ENCODE measurements around the gene GALNT1. TPM values are rescaled to one million over a fixed set of nuclear protein-coding genes. Genes with fewer than 3 reads are reported as not detected.
A peak's percentile ranks its signal among the peaks of the same experiment; 100 is the strongest.

GALNT1 gene
- total and polyA plus RNA-seq, 8 donors = 11.2 to 83.9 (median 13.8) TPM

- no peaks in the 10 kb centered on the region for H3K36me3 ChIP-seq
- H3K4me3 ChIP-seq = no peak overlapping the region
- intact Hi-C loops (cut with DNase I; ENCODE audit: low total_unique reads) = loop anchor here (10.0 kb wide), 1 partner anchor 74 kb away; no protein-coding TSS in a partner anchor
- DNase-seq = no peak
- H3K27ac ChIP-seq = no peak overlapping the region
- H3K27me3 ChIP-seq = no peaks in the 10 kb centered on the region
- TF ChIP-seq POLR2A (IDR thresholded peaks at IDR 0.05) (no peak), EP300 (IDR thresholded peaks at IDR 0.05) (no peak), POLR2AphosphoS5 (IDR thresholded peaks at IDR 0.05) (no peak)
- TF ChIP-seq, protein P1, sequence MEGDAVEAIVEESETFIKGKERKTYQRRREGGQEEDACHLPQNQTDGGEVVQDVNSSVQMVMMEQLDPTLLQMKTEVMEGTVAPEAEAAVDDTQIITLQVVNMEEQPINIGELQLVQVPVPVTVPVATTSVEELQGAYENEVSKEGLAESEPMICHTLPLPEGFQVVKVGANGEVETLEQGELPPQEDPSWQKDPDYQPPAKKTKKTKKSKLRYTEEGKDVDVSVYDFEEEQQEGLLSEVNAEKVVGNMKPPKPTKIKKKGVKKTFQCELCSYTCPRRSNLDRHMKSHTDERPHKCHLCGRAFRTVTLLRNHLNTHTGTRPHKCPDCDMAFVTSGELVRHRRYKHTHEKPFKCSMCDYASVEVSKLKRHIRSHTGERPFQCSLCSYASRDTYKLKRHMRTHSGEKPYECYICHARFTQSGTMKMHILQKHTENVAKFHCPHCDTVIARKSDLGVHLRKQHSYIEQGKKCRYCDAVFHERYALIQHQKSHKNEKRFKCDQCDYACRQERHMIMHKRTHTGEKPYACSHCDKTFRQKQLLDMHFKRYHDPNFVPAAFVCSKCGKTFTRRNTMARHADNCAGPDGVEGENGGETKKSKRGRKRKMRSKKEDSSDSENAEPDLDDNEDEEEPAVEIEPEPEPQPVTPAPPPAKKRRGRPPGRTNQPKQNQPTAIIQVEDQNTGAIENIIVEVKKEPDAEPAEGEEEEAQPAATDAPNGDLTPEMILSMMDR (IDR thresholded peaks at IDR 0.05) = no peak
- H3K4me1 ChIP-seq = peaks cover 17 to 31% (median 23%) of the 10 kb centered on the region in 4 donors
- WGBS, 5 donors = 80 to 91% (median 85%) methylated on average over 4 of the region's 4 CpGs
- peaks cover 0 to 4% (median 0%) of the 10 kb centered on the region in 4 donors for H3K9me3 ChIP-seq
These were observed 2.6 kb upstream of the GALNT1 start for GRCh38 chr18:35578936-35579335.

DNA sequence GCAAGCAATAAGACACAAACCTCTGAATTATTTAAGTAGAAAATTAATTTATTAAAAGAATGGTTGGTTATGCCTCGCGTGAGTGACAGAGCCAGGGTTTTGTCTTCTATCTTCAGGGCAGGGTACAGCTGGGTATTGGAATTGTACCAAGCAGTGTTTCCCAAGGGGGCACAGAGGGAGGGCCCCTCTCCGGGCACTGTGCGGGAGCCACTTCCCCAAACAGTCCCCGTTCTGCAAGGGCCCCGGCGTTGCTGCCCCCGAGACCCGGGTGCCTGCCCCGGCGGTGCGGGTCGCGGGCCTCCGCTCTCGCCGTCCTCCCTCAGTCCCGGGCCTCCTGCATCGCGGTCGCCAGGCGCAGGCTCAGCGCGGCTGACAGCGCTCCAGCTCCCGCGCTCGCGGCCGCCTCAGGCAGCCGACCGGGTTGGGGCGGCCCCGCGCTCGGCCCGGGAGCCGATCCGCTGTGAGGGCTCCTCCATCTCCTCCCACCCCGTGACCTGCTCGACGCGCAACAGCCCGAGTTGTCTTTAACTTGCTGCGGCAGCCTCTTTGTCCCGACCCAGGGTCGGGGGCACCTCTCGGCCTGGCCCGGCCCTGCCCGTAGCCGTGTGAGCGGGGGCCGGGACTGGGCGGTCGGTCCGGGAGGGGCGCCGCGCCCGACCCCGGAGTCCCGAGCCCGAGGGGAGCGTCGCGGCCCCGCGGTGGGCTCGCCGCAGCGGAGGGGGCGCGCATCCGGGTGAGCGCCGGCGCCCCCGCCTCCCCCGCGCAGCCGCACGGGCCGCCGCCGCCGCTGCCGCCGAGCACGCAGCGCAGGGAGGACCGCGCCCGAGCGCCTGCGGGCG is 620 bp upstream of the GALNT1 start:
- intact Hi-C loops (cut with DNase I; ENCODE audit: low total_unique reads) = no loop called here
- H3K36me3 ChIP-seq = no peaks in the 10 kb centered on the region
- peak overlapping the region; percentile 59 to 85 (median 74) for H3K4me3 ChIP-seq
- peak overlapping the region; percentile 87 to 97 (median 93) for H3K27ac ChIP-seq
- TF ChIP-seq POLR2AphosphoS5 (IDR thresholded peaks at IDR 0.05) = peak in 1 of 3 donors; percentile 10
- no peak for TF ChIP-seq EP300 (IDR thresholded peaks at IDR 0.05)
- 0% methylated on average over 3 to 95 of the region's 96 CpGs for WGBS, 5 donors
- peaks cover 0 to 4% (median 0%) of the 10 kb centered on the region in 4 donors for H3K9me3 ChIP-seq
- peaks cover 17 to 33% (median 26%) of the 10 kb centered on the region in 4 donors for H3K4me1 ChIP-seq
- DNase-seq = peak; percentile 55 to 88
- H3K27me3 ChIP-seq = no peaks in the 10 kb centered on the region

- peak in 1 of 2 donors; percentile 59 for DNase-seq
- Histone ChIP-seq H3K27me3 (no peaks in the 10 kb centered on the region), H3K9me3 (no peaks in the 10 kb centered on the region), H3K27ac (peak overlapping the region; percentile 77 to 92 (median 87)), H3K4me1 (peaks cover 17 to 33% (median 26%) of the 10 kb centered on the region in 4 donors), H3K36me3 (no peaks in the 10 kb centered on the region), H3K4me3 (peak overlapping the region; percentile 66 to 89 (median 76))
- TF ChIP-seq POLR2A (IDR thresholded peaks at IDR 0.05) = no peak
- TF ChIP-seq POLR2AphosphoS5 (IDR thresholded peaks at IDR 0.05) = no peak
- TF ChIP-seq, protein P1 (IDR thresholded peaks at IDR 0.05) = no peak
- no peak for TF ChIP-seq EP300 (IDR thresholded peaks at IDR 0.05)
- WGBS, 5 donors = 0 to 2% (median 1%) methylated on average over 24 to 51 of the region's 51 CpGs
- intact Hi-C loops (cut with DNase I; ENCODE audit: low total_unique reads) = no loop called here
These were observed 530 bp downstream of the GALNT1 start for GRCh38 chr18:35581898-35582641.

GRCh38 chr18:35582899-35583558 is 1.5 kb downstream of the GALNT1 start:
- H3K4me1 ChIP-seq = peaks cover 17 to 33% (median 26%) of the 10 kb centered on the region in 4 donors
- H3K36me3 ChIP-seq = no peaks in the 10 kb centered on the region
- intact Hi-C loops (cut with DNase I; ENCODE audit: low total_unique reads) = no loop called here
- H3K9me3 ChIP-seq = peaks cover 0 to 2% (median under 1%) of the 10 kb centered on the region in 4 donors
- H3K27me3 ChIP-seq = no peaks in the 10 kb centered on the region
- WGBS, 5 donors = 40 to 51% (median 41%) methylated on average over 6 of the region's 6 CpGs
- H3K27ac ChIP-seq = peak overlapping the region in 1 of 5 donors; percentile 87
- no peak for TF ChIP-seq EP300 (IDR thresholded peaks at IDR 0.05)
- TF ChIP-seq POLR2AphosphoS5 (IDR thresholded peaks at IDR 0.05) = no peak
- TF ChIP-seq, protein P1 (IDR thresholded peaks at IDR 0.05) = no peak
- TF ChIP-seq POLR2A (IDR thresholded peaks at IDR 0.05) = no peak
- peak overlapping the region in 2 of 4 donors; percentile 67 to 89 for H3K4me3 ChIP-seq
- peak in 1 of 2 donors; percentile 44 for DNase-seq

Data from stomach (tissue), 9 donors.